Measurements from ENCODE around the gene GZF1.

- TF ChIP-seq CTCF (IDR thresholded peaks at IDR 0.05 in 8 of 11, conservative IDR thresholded peaks at IDR 0.05 in 3 of 11) (no peak), POLR2A (IDR thresholded peaks at IDR 0.05) (no peak), POLR2AphosphoS5 (IDR thresholded peaks at IDR 0.05) (no peak)
These were observed 2.9 kb upstream of the GZF1 start for GRCh38 chr20:23358923-23359593.
